Measurements from ENCODE around the gene ZDHHC9.

DNA sequence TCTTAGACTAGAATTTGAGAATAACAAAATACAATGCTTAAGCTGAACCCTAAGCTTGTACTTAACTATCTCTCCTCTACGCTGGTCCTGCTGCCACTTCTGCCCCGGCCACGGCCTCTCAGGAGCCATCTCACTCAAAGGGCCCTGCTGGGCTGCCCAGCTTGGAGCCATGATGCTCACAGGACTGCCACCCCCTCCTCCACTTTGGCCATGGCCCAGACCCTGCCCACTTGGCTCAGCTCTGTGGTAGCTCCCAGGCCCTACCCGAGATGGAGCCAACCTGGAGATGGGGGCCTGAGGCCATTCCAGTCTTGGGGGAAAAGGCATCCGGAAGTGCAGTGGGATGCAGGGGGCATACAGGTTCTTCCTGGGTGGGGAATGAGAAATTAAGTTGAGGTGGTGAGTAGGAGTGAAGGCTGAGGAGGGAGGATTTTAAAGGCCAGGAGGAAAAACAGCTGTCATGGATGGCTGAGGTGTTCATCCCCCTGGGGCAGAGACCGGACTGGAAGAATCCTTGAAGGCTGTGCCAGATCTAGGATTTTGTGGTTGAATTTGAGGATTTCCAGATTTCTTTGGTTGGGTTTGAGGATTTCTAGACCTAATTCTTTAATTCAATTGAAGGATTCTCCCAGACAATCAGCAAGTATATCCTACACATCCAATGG is 63.1 kb downstream of the ZDHHC9 start:
- TF ChIP-seq CTCF (IDR thresholded peaks at IDR 0.05; ENCODE audit: insufficient read depth, low read length, poor library complexity, severe bottlenecking) (no peak), EZH2phosphoT487 (conservative IDR thresholded peaks at IDR 0.05; ENCODE audit: low read length) (no peak)
